GM20000 (cell line): ENCODE results near the gene PLSCR2.
"Not testable (repeated sequence)": the region's sequence is repeated elsewhere in the genome, so short reads cannot be mapped to it uniquely, and the experiment has no call there.

Experiments
- DNase-seq: peaks from one replicate; pipeline ENCODE4 v3.0.0; 2012; ENCODE audit warnings: low spot score
- CTCF ChIP-seq: IDR thresholded peaks from 2 replicates; pipeline ENCODE4 v1.5.1; 2012; ENCODE audit warnings: mild to moderate bottlenecking, control low read depth; ENCODE audit errors: extremely low read depth, missing control alignments

Gene PLSCR2

GRCh38 chr3:146496726-146497125 lies 27.4 kb upstream of the PLSCR2 start:
- no peak for DNase-seq
- TF ChIP-seq CTCF, result no peak

GRCh38 chr3:146496251-146496650 lies 26.9 kb upstream of the PLSCR2 start:
- no peak for TF ChIP-seq CTCF
- DNase-seq, result no peak

- no peak for TF ChIP-seq CTCF
- no peak for DNase-seq
Observed at GRCh38 chr3:146493761-146494160, 24.4 kb upstream of the PLSCR2 start.

- DNase-seq, result no peak
- TF ChIP-seq CTCF, result no peak
Observed at GRCh38 chr3:146493221-146493620, 23.9 kb upstream of the PLSCR2 start.

GRCh38 chr3:146491303-146491702 lies 21.9 kb upstream of the PLSCR2 start:
- no peak for TF ChIP-seq CTCF
- no peak for DNase-seq

GRCh38 chr3:146485297-146485696 lies 15.9 kb upstream of the PLSCR2 start:
- no peak for DNase-seq
- no peak for TF ChIP-seq CTCF

GRCh38 chr3:146476094-146476740 lies 6.9 kb upstream of the PLSCR2 start:
- DNase-seq, result no peak
- TF ChIP-seq CTCF, result no peak

- DNase-seq, result not testable (repeated sequence)
Observed at GRCh38 chr3:146474976-146475375, 5.6 kb upstream of the PLSCR2 start.
